OCI-LY1 (cell line): ENCODE measurements around the gene DPH3.

Experiments
- H2AFZ ChIP-seq: fragments of 200-600 bp; sonication (generic), shearing (Covaris generic); 2 replicates; pipeline ENCODE4 v1.6.0; 2014; ENCODE audit warnings: antibody characterized with exemption, mild to moderate bottlenecking, low read length
- H3F3A ChIP-seq: fragments of 200-600 bp; sonication (generic), shearing (Covaris generic); 2 replicates; pipeline ENCODE4 v1.6.0; 2014; ENCODE audit warnings: mild to moderate bottlenecking, antibody characterized with exemption, low read length, moderate library complexity; ENCODE audit not compliant: insufficient read depth
- H3K27ac ChIP-seq: fragments of 200-600 bp; sonication (generic); 2 replicates; pipeline ENCODE4 v1.5.1; 2014; ENCODE audit warnings: low read length, mixed run types, mild to moderate bottlenecking, low read depth; ENCODE audit not compliant: poor library complexity, severe bottlenecking
- H3K27me3 ChIP-seq: fragments of 200-600 bp; sonication (generic); 2 replicates; pipeline ENCODE4 v1.6.0; 2014; ENCODE audit warnings: antibody characterized with exemption, mild to moderate bottlenecking, low read length, moderate library complexity; ENCODE audit not compliant: insufficient read depth
- H3K36me3 ChIP-seq: fragments of 200-600 bp; sonication (generic); 2 replicates; pipeline ENCODE4 v1.6.1; 2014; ENCODE audit warnings: mild to moderate bottlenecking, antibody characterized with exemption, low read length, moderate library complexity, mixed read lengths; ENCODE audit not compliant: insufficient read depth
- H3K4me1 ChIP-seq: fragments of 200-600 bp; sonication (generic); 2 replicates; pipeline ENCODE4 v1.5.1; 2014; ENCODE audit warnings: mild to moderate bottlenecking, low read length, moderate library complexity; ENCODE audit not compliant: insufficient read depth, severe bottlenecking
- H3K4me2 ChIP-seq: fragments of 200-600 bp; sonication (generic), shearing (Covaris generic); 2 replicates; pipeline ENCODE4 v1.6.1; 2014; ENCODE audit warnings: low read length
- H3K4me3 ChIP-seq: fragments of 200-600 bp; sonication (generic); 2 replicates; pipeline ENCODE4 v1.5.1; 2014; ENCODE audit warnings: low read length, low read depth, mild to moderate bottlenecking, mixed read lengths; ENCODE audit not compliant: poor library complexity, severe bottlenecking
- H3K79me2 ChIP-seq: fragments of 200-600 bp; shearing (Covaris generic); 2 replicates; pipeline ENCODE4 v1.6.1; 2016; ENCODE audit warnings: mixed run types, low read length, mixed read lengths; ENCODE audit not compliant: insufficient read depth
- H3K9ac ChIP-seq: fragments of 200-600 bp; sonication (generic), shearing (Covaris generic); 2 replicates; pipeline ENCODE4 v1.6.1; 2014; ENCODE audit warnings: mild to moderate bottlenecking, low read length, mixed read lengths
- H3K9me2 ChIP-seq: fragments of 200-600 bp; sonication (generic), shearing (Covaris generic); 2 replicates; pipeline ENCODE4 v1.6.1; 2014; ENCODE audit warnings: low read depth, mild to moderate bottlenecking, low read length, mixed read lengths
- H3K9me3 ChIP-seq: fragments of 200-600 bp; shearing (Covaris generic); 2 replicates; pipeline ENCODE4 v1.6.1; 2014; ENCODE audit warnings: low read length, mixed read lengths
- H4K20me1 ChIP-seq: fragments of 200-600 bp; sonication (generic), shearing (Covaris generic); 2 replicates; pipeline ENCODE4 v1.6.0; 2016; ENCODE audit warnings: mild to moderate bottlenecking, low read length; ENCODE audit not compliant: insufficient read depth
- CTCF ChIP-seq: fragments of 200-600 bp; sonication (generic), shearing (Covaris generic); IDR thresholded peaks from 2 replicates; pipeline ENCODE4 v1.5.1; 2017; ENCODE audit warnings: mild to moderate bottlenecking, antibody characterized with exemption, low read length, moderate library complexity, mixed read lengths
- EZH2 ChIP-seq: fragments of 200-600 bp; sonication (generic), shearing (Covaris generic); IDR thresholded peaks from 2 replicates; pipeline ENCODE4 v1.8.0; 2017; ENCODE audit warnings: borderline replicate concordance, mixed run types, mild to moderate bottlenecking, antibody characterized with exemption, low read length, moderate library complexity, mixed read lengths

Gene DPH3

GRCh38 chr3:16290827-16291196, 26.1 kb upstream of the DPH3 start:
- Histone ChIP-seq H2AFZ (no peak overlapping the region), H3K9me3 (0 out of 2 replicates have a peak, but pooled peaks cover 3% of the 10 kb centered on the region), H3K27me3 (no peaks in the 10 kb centered on the region), H3K4me1 (peaks cover 22% of the 10 kb centered on the region), H3K36me3 (peaks cover 53% of the 10 kb centered on the region), H3K9me2 (no peaks in the 10 kb centered on the region), H3K4me2 (no peak overlapping the region), H3K27ac (peak overlapping the region; percentile 22), H3F3A (0 out of 2 replicates have a peak, but pooled peaks cover 3% of the 10 kb centered on the region), H3K4me3 (no peak overlapping the region), H3K79me2 (no peaks in the 10 kb centered on the region), H4K20me1 (no peaks in the 10 kb centered on the region), H3K9ac (no peak overlapping the region)
- TF ChIP-seq CTCF (no peak), EZH2 (no peak)

GRCh38 chr3:16290007-16290826, 25.5 kb upstream of the DPH3 start:
- Histone ChIP-seq H3K4me3 (no peak overlapping the region), H3K4me2 (no peak overlapping the region), H2AFZ (no peak overlapping the region), H3K9me3 (0 out of 2 replicates have a peak, but pooled peaks cover 3% of the 10 kb centered on the region), H3K27me3 (no peaks in the 10 kb centered on the region), H3K4me1 (peaks cover 22% of the 10 kb centered on the region), H3K79me2 (no peaks in the 10 kb centered on the region), H3F3A (0 out of 2 replicates have a peak, but pooled peaks cover 6% of the 10 kb centered on the region), H3K9ac (no peak overlapping the region), H3K36me3 (peaks cover 47% of the 10 kb centered on the region), H4K20me1 (no peaks in the 10 kb centered on the region), H3K9me2 (no peaks in the 10 kb centered on the region), H3K27ac (peak overlapping the region; percentile 22)
- peak; percentile 88 for TF ChIP-seq CTCF
- TF ChIP-seq EZH2, result no peak

- H2AFZ ChIP-seq, result no peak overlapping the region
- H3K27ac ChIP-seq, result no peak overlapping the region
- no peaks in the 10 kb centered on the region for H4K20me1 ChIP-seq
- 0 out of 2 replicates have a peak, but pooled peaks cover 6% of the 10 kb centered on the region for H3F3A ChIP-seq
- no peak overlapping the region for H3K4me3 ChIP-seq
- H3K79me2 ChIP-seq, result no peaks in the 10 kb centered on the region
- no peaks in the 10 kb centered on the region for H3K9me2 ChIP-seq
- H3K9ac ChIP-seq, result no peak overlapping the region
- peaks cover 22% of the 10 kb centered on the region for H3K4me1 ChIP-seq
- H3K9me3 ChIP-seq, result 0 out of 2 replicates have a peak, but pooled peaks cover 3% of the 10 kb centered on the region
- no peaks in the 10 kb centered on the region for H3K27me3 ChIP-seq
- H3K36me3 ChIP-seq, result peaks cover 41% of the 10 kb centered on the region
- TF ChIP-seq EZH2 (no peak), CTCF (no peak)
- H3K4me2 ChIP-seq, result no peak overlapping the region
Measured at GRCh38 chr3:16289144-16289889, 24.6 kb upstream of the DPH3 start.
